ENCODE data around the gene FAM43A. TPM values are rescaled to one million over a fixed set of nuclear protein-coding genes. Genes with fewer than 3 reads are reported as not detected.

FAM43A gene
- total and polyA plus RNA-seq, 2 of the 8 experiments (the other 6 are each of a cell fraction or from before 2014, with no cell fraction given): 2.3 to 2.6 TPM

DNA sequence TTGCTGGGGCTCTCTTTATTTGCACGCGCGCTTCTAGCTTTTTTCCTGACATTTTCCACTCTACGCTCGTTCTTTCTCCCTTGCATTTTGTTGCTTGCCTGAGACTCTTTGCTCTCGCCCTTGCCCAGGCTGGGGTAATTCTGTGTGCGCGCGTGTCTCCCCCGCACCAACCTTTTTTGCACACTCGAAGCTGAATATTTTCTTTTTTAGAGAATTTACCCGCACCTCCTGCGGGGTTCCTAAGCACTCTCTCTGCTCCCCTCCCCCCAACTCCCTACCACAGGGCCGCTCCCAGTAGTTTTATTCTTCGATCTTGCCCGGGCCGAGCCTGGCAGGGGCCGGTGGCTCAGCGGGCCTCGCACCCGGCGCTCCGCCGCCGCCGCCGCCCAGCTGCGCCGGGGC is 732 bp downstream of the FAM43A start:
- H3K4me2 ChIP-seq (ENCODE audit: insufficient read depth in 1 of 2, low read depth in 2 of 2, low read length in 2 of 2): peak overlapping the region; percentile 90 to 97
- no peak overlapping the region for H4K91ac ChIP-seq (replicated peaks; ENCODE audit: insufficient read length, low read length)
- H3K23me2 ChIP-seq (ENCODE audit: low read depth, low read length): peaks cover 22% of the 10 kb centered on the region; the same call in 1 of the 2 replicates
- peak overlapping the region; percentile 36; the same call in 1 of the 2 replicates for H2AFZ ChIP-seq (ENCODE audit: low read length)
- H4K8ac ChIP-seq (ENCODE audit: extremely low read depth, insufficient read depth, low read length): 0 out of 2 replicates have a peak overlapping the region, but pooled peaks have one; percentile 9
- no peaks in the 10 kb centered on the region for H3K79me2 ChIP-seq (ENCODE audit: control insufficient read depth in 1 of 2, insufficient read depth in 2 of 2, low read length in 2 of 2)
- H3K27ac ChIP-seq (ENCODE audit: low read depth, low read length): no peak overlapping the region
- DNase-seq (ENCODE audit: low read depth in 1 of 2, low spot score in 2 of 2): no peak
- H2BK120ac ChIP-seq (replicated peaks; ENCODE audit: low read depth, low read length): no peak overlapping the region
- H4K20me1 ChIP-seq (replicated peaks in 1 of 2; ENCODE audit: control insufficient read depth in 1 of 2, insufficient read depth in 2 of 2, low read length in 2 of 2): peaks cover 0 to 5% of the 10 kb centered on the region in 2 experiments
- ChIA-PET CTCF (ENCODE audit: partially characterized antibody) (interaction anchor here (0.6 to 9.3 kb wide), 26 partner anchors 10 to 585 kb away, joined by 3 to 110 read pairs (median 5); partner anchors contain the start of genes LSG1 and XXYLT1), POLR2A (ENCODE audit: partially characterized antibody) (interaction anchor here (0.6 to 3.7 kb wide), 20 partner anchors 10 to 584 kb away, joined by 3 to 30 read pairs (median 4); partner anchors contain the start of genes LSG1 and TMEM44)
- no peak for TF ChIP-seq CEBPB (IDR thresholded peaks at IDR 0.05; ENCODE audit: low read depth, low read length)
- TF ChIP-seq RBBP5 (IDR thresholded peaks at IDR 0.05; ENCODE audit: borderline replicate concordance, low read depth, low read length): no peak; the same call in 1 of the 2 replicates
- TF ChIP-seq JUND (IDR thresholded peaks at IDR 0.05; ENCODE audit: low read length): no peak
- no peak for TF ChIP-seq YY1 (IDR thresholded peaks at IDR 0.05; ENCODE audit: low read depth, low read length)
- TF ChIP-seq, protein P1, sequence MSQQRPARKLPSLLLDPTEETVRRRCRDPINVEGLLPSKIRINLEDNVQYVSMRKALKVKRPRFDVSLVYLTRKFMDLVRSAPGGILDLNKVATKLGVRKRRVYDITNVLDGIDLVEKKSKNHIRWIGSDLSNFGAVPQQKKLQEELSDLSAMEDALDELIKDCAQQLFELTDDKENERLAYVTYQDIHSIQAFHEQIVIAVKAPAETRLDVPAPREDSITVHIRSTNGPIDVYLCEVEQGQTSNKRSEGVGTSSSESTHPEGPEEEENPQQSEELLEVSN (IDR thresholded peaks at IDR 0.05): no peak
- TF ChIP-seq CHD1 (IDR thresholded peaks at IDR 0.05; ENCODE audit: low read depth, low read length): no peak
- TF ChIP-seq CTBP2 (IDR thresholded peaks at IDR 0.05; ENCODE audit: borderline replicate concordance, insufficient read depth, insufficient read length, low read length): peak; percentile 30
- no peak overlapping the region for H2AK5ac ChIP-seq (ENCODE audit: low read depth, low read length)
- no peak overlapping the region for H2BK12ac ChIP-seq (ENCODE audit: low read depth, low read length)
- no peak overlapping the region for H3K56ac ChIP-seq (replicated peaks; ENCODE audit: insufficient read length, low read depth, low read length)
- FAIRE-seq: no peak
- no peak overlapping the region for H2BK20ac ChIP-seq (ENCODE audit: low read length)
- no peak overlapping the region for H3K14ac ChIP-seq (ENCODE audit: insufficient read length)
- peak overlapping the region; percentile 42 to 79 (median 70) for H3K4me3 ChIP-seq (ENCODE audit: extremely low read depth in 1 of 4, insufficient read depth in 2 of 4, low read depth in 3 of 4, low read length in 4 of 4)
- H3K36me3 ChIP-seq (ENCODE audit: control insufficient read depth in 2 of 4, insufficient read depth in 4 of 4, low read length in 3 of 4): no peaks in the 10 kb centered on the region
- H3K4ac ChIP-seq (replicated peaks; ENCODE audit: insufficient read length, low read depth, low read length): no peak overlapping the region
- no peak overlapping the region for H3K23ac ChIP-seq (ENCODE audit: insufficient read length)
- no peak overlapping the region for H2BK15ac ChIP-seq (ENCODE audit: low read length)
- H3K9me3 ChIP-seq (ENCODE audit: insufficient read depth in 2 of 2, low read depth in 1 of 2, low read length in 1 of 2): no peaks in the 10 kb centered on the region
- peaks cover 0 to 13% (median 10%) of the 10 kb centered on the region in 4 experiments; a peak in 6 of 7 replicates for H3K4me1 ChIP-seq (replicated peaks in 1 of 4; ENCODE audit: control insufficient read depth in 3 of 4, insufficient read depth in 4 of 4, low read length in 3 of 4)
- H3K27me3 ChIP-seq (replicated peaks in 1 of 4; ENCODE audit: control insufficient read depth in 3 of 4, extremely low read depth in 1 of 4, insufficient read depth in 3 of 4, low read length in 3 of 4): peaks cover 7 to 36% (median 29%) of the 10 kb centered on the region in 4 experiments
- no peak overlapping the region for H4K5ac ChIP-seq (ENCODE audit: insufficient read length, low read depth, low read length)
- peak overlapping the region; percentile 6; the same call in 1 of the 2 replicates for H3K18ac ChIP-seq (ENCODE audit: extremely low read depth, low read length)
- 2% methylated on average over 19 of the region's 29 CpGs; no CpG with 5 or more reads in 1 of the 2 experiments for WGBS, 2 experiments (ENCODE audit: extremely low coverage in 1 of 2, insufficient coverage in 1 of 2, insufficient read length in 1 of 2, insufficient replicate concordance in 2 of 2, low coverage in 1 of 2, low lambda C conversion rate in 2 of 2, missing lambda C conversion rate in 1 of 2)
- no peak overlapping the region for H2BK5ac ChIP-seq (ENCODE audit: low read depth, low read length)
- no peak overlapping the region for H3K9ac ChIP-seq (replicated peaks in 1 of 4; ENCODE audit: extremely low read depth in 1 of 4, low read depth in 3 of 4, low read length in 3 of 4)
- H3K79me1 ChIP-seq (ENCODE audit: low read depth, low read length): no peaks in the 10 kb centered on the region
